DMS79 treated with DMSO at 0.1 percent for 48 hours (cell line): ENCODE data around the gene PRKCG.
"Not testable (repeated sequence)": the region's sequence is repeated elsewhere in the genome, so short reads cannot be mapped to it uniquely, and the experiment has no call there.

Experiments used
- DNase-seq: peaks from one replicate; lab custom pipeline; 2025; lab: John Stamatoyannopoulos, UW

Gene PRKCG

GRCh38 chr19:53881482-53882390 lies at the start of gene PRKCG:
Gene PRKCG (plus strand): TSS chr19:53882197. CDS start chr19:53882495, 298 bp downstream.
- DNase-seq, result peak; percentile 41

GRCh38 chr19:53832861-53833260 lies 49.1 kb upstream of the PRKCG start:
- not testable (repeated sequence) for DNase-seq

DNA sequence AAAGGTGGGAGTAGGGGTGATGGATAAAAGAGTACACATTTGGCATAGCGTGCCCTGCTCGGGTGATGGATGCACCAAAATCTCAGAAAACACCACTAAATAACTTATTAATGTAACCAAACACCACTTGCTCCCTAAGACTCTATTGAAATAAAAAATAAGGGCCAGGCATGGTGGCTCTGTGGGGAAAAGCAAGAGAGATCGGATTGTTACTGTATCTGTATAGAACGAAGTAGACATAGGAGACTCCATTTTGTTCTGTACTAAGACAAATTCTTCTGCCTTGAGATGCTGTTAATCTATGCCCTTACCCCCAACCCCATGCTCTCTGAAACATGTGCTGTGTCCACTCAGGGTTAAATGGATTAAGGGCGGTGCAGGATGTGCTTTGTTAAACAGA lies 43.6 kb upstream of the PRKCG start:
- DNase-seq, result not testable (repeated sequence)

- not testable (repeated sequence) for DNase-seq
These were observed 41.8 kb upstream of the PRKCG start for GRCh38 chr19:53840241-53840640.

GRCh38 chr19:53840914-53841313 lies 41.1 kb upstream of the PRKCG start:
- DNase-seq, result not testable (repeated sequence)

- DNase-seq, result no peak
These were observed 37.1 kb upstream of the PRKCG start for GRCh38 chr19:53844849-53845246.

GRCh38 chr19:53847555-53847954 lies 34.4 kb upstream of the PRKCG start:
- no peak for DNase-seq

- DNase-seq, result no peak
These were observed 32.7 kb upstream of the PRKCG start for GRCh38 chr19:53849237-53849676.

- no peak for DNase-seq
These were observed 28.3 kb upstream of the PRKCG start for GRCh38 chr19:53853707-53854106.

DNA sequence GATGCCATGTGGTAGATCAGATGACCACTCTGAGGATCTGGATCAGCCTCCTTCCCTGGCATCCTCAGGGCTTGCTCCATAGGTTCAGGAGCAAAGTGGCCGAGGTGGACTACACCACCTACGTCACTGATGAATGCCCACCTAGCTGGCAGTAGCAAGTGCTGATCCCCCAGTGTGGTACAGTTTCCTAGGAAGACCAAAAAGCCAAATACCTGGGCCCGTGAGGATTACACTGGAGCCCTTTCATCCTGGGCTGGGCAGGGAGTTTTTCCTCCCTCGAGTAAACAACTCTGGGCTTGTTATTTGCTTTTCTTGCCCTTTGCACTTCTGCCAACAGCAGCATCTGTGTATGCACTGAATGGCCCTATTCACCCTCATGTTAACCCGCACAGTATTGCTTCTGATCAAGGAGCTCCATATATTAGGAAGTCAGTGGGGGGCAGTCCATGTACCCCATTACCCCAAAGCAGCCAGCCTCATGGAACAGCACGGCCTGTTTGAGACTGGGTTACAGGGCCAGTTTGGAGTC lies 17.6 kb upstream of the PRKCG start:
- no peak for DNase-seq

DNA sequence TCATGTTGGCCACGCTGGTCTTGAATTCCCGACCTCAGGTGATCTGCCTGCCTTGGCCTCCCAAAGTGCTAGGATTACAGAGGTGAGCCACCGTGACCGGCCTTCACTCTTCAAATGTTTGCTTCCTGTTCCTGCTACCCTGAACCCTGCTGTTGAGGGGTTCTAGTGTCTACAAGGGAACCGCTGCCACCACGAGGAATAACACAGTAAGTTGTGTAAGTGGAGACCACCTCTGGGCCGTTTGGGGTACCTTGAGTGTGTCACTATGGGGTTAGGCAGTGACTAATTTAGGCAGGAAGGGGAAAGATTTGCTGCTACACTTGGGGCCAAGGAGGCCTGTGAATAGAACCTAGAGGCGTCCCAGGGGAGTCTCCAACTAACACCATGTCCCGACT lies 16.5 kb upstream of the PRKCG start:
- DNase-seq, result no peak

DNA sequence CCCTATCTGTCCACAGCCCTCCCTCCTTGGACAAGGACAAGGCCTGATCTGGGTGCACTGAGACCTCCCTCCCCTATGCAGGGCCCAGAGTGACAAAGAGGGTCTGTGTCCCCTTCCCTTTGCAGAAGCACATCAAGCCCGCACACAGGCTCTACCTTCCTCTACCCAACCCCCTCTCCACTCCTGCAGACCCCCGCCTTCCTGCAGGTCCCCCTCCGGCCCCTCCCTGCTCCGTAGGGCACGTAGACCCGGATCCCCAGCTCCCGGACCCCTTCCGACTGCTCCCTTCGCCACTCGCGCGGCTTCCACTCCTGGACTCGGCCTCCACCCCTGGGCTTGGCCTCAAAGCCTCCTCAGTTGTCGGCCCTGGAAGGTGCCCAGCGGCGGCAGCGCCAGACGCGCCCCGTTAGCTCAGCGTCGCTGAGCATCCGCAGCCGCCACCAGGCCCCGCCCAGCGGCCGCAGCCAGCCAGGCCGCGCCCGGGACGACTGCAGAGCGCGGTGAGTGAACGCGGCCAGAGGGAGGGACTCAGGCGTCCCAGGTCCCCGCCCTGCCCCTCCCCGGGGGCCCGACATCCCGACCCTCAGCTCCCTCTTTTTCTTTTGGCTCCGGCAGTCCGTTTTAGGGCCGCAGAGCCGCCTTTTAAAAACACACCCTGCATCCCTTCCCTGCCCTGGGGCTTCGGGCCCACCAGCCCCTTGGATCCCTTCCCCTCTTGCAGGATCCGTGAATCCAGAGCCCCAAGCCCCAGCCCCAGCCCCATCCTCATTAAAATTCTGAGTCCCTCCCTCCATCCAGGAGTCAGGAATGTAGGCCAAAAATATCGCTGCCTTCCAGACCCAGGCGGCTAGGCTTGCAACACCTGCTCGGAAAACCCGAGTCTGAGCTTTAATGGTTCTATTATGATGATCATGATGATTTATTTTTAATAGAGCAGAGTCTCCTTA lies 15.8 kb upstream of the PRKCG start:
- DNase-seq, result peak; percentile 57

DNA sequence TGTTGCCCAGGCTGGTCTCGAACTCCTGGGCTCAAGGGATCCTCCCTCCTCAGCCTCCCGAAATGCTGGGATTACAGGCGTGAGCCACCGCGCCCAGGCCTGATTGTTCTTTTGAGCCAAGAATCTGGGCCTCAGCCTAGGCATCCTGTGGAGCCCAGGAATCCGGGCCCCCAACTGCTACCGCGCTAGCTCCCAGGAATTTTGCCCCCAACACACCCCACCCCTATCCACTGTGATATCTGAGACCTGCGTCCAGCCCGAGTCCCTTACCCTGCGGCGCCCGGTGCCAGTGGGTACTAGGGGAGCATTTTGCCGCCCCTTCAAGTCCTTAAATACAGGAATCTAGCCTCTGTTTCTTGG lies 15.2 kb upstream of the PRKCG start:
- peak; percentile 30 for DNase-seq

GRCh38 chr19:53867225-53868090 lies 14.5 kb upstream of the PRKCG start, which contains the start of gene MYADM:
Gene MYADM (plus strand): TSS chr19:53867883. CDS start chr19:53873530, 5,647 bp downstream.
- peak; percentile 94 for DNase-seq

GRCh38 chr19:53868091-53868891 lies 13.7 kb upstream of the PRKCG start:
- DNase-seq, result peak; percentile 16

DNA sequence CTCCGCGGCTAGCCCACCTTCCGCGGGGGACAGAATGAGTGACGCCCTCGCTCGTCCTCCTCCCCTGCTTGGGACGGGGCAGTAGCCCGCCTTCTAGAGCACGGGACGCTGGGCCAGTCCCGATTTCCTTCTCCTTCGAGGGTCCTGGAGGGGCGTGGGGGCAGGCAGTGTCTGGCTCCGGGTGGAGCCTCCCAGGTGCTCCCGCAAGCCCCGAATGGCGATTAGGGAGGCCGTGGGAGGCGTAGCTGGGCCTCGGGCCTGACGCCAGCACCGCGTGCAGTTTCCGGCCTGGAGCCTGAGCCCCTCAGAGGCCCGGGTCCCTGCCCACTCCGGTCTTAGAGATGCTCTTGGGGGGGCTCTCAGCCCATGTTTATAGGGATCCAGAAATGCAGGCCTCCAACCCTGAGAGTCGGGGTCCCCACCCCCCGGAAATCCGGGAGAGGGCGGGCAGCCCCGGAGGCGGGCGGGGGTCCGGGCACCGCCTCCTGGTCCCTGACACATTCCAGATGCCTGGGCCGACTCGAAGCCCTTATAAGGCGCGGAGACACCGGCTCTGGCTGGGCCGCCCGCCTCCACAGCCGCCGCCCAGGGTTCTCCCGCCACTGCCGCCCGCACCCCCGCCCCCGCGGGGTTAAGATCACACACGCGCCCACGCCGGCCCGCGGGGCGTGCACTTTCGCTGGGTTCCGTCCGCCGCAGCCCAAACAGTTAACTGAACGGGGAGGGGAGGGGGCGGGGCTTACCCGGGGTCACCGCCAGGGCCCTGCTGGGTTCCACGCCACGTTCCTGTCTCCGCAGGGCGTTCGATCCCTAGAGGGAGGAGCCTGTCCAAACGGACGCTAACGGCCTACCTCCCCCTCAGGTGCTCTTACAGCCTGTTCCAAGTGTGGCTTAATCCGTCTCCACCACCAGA lies 12.8 kb upstream of the PRKCG start:
- DNase-seq, result peak; percentile 42

DNA sequence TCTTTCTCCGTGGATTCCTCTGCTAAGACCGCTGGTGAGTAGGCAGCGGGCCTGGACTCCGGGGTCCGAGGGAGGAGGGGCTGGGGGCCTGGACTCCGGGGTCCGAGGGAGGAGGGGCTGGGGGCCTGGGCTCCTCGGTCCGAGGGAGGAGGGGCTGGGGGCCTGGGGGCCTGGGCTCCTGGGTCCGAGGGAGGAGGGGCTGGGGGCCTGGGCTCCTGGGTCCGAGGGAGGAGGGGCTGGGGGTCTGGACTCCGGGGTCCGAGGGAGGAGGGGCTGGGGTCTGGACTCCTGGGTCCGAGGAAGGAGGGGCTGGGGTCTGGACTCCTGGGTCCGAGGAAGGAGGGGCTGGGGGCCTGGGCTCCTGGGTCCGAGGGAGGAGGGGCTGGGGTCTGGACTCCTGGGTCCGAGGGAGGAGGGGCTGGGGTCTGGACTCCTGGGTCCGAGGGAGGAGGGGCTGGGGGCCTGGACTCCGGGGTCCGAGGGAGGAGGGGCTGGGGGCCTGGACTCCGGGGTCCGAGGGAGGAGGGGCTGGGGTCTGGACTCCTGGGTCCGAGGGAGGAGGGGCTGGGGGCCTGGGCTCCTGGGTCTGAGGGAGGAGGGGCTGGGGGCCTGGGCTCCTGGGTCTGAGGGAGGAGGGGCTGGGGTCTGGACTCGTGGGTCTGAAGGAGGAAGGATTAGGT lies 12.1 kb upstream of the PRKCG start:
- DNase-seq, result not testable (repeated sequence)

- no peak for DNase-seq
These were observed 11.5 kb upstream of the PRKCG start for GRCh38 chr19:53870485-53870844.

DNA sequence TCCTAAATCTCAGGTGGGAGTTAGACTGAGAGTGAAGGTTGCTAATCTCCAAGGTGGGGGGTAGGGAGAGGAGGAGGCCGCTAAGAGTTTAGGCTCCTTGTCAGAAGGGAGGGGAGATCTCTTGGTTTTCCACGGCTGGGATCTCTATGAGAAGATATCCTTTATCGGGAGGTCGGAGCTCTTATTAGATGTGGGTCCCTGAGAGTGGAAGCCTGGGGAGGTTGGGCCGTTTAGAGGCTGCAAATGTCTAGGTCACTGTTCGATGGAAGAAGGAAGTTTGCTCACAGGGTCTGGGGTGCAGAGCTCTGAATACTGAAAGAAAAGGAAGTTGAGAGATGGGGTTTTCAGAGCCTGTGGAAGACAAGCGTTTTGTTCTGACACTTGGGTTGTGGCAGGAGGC lies 10.5 kb upstream of the PRKCG start:
- no peak for DNase-seq
